A673 (cell line): ENCODE measurements around the gene C14orf132. TPM values are rescaled to one million over a fixed set of nuclear protein-coding genes. Genes with fewer than 3 reads are reported as not detected.

Experiments
- BruUV-seq: library from RNA; stranded (reverse); fragments of 400-500 nt; replicated peaks from 2 replicates; lab custom pipeline; 2021; lab: Mats Ljungman, UMichigan
- CTCF ChIA-PET: fragments of 300-600 bp; sonication (Branson Sonifier 250); formaldehyde crosslinking; loops from one replicate; lab custom pipeline; 2022; ENCODE audit warnings: antibody characterized with exemption; lab: Charles Lee
- POLR2A ChIA-PET: fragments of 300-600 bp; sonication (Branson Sonifier 250); formaldehyde crosslinking; loops from one replicate; lab custom pipeline; 2022; ENCODE audit warnings: antibody characterized with exemption; ENCODE audit not compliant: low non-redundant PET; lab: Charles Lee
- DNase-seq: peaks from one replicate; pipeline ENCODE4 v3.0.0-alpha.2; 2015; ENCODE audit warnings: low spot score
- H3K27ac ChIP-seq: fragments of 200-600 bp; sonication (generic); 2 replicates; pipeline ENCODE4 v1.5.1; 2016; ENCODE audit warnings: mixed run types, low read depth, mild to moderate bottlenecking, mixed read lengths, antibody characterized with exemption, low read length; ENCODE audit not compliant: poor library complexity, severe bottlenecking
- H3K27me3 ChIP-seq: fragments of 200-600 bp; sonication (generic); replicated peaks from 2 replicates; pipeline ENCODE4 v1.6.1; 2017; ENCODE audit warnings: mixed run types, low read depth, mild to moderate bottlenecking, mixed read lengths, antibody characterized with exemption, low read length; ENCODE audit not compliant: insufficient read depth, poor library complexity
- H3K36me3 ChIP-seq: fragments of 200-600 bp; sonication (generic); 2 replicates; pipeline ENCODE4 v1.6.1; 2016; ENCODE audit warnings: mixed run types, mild to moderate bottlenecking, mixed read lengths, antibody characterized with exemption, low read length; ENCODE audit not compliant: insufficient read depth, poor library complexity, severe bottlenecking
- H3K4me1 ChIP-seq: fragments of 200-600 bp; sonication (generic); 2 replicates; pipeline ENCODE4 v1.6.1; 2017; ENCODE audit warnings: mixed run types, mild to moderate bottlenecking, mixed read lengths, antibody characterized with exemption, low read length; ENCODE audit not compliant: insufficient read depth, poor library complexity, severe bottlenecking
- H3K4me3 ChIP-seq: fragments of 200-600 bp; sonication (generic); 2 replicates; pipeline ENCODE4 v1.5.1; 2016; ENCODE audit warnings: low read depth, mixed run types, mild to moderate bottlenecking, mixed read lengths, low read length; ENCODE audit not compliant: poor library complexity, severe bottlenecking
- H3K9me3 ChIP-seq: fragments of 200-600 bp; sonication (generic); 2 replicates; pipeline ENCODE4 v1.6.1; 2016; ENCODE audit warnings: mixed run types, low read depth, mild to moderate bottlenecking, mixed read lengths, antibody characterized with exemption, low read length; ENCODE audit not compliant: poor library complexity, severe bottlenecking
- CTCF ChIP-seq: fragments of 300-800, 200-600 bp; sonication (generic); conservative IDR thresholded peaks from 2 replicates; pipeline ENCODE4 v1.5.1; 2017; ENCODE audit warnings: low read depth, mild to moderate bottlenecking, antibody characterized with exemption, low read length, moderate library complexity, mixed read lengths
- EZH2 ChIP-seq: fragments of 200-600 bp; sonication (generic); IDR thresholded peaks from 2 replicates; pipeline ENCODE4 v1.6.1; 2017; ENCODE audit warnings: borderline replicate concordance, low read depth, mild to moderate bottlenecking, mixed read lengths, antibody characterized with exemption, low read length; ENCODE audit not compliant: poor library complexity, severe bottlenecking
- intact Hi-C: fragments of 100-400 bp; cut with micrococcal nuclease; formaldehyde crosslinking; loops from one replicate; pipeline ENCODE4 v1.10.0; 2022; ENCODE audit not compliant: unreplicated experiment
- total RNA-seq: library from RNA; stranded (reverse); gene quantifications from 2 replicates; pipeline ENCODE4 v1.2.3, GENCODE V29; 2021

The C14orf132 gene
- total RNA-seq, 1 experiment from 2014 or later = 8.3 TPM

- Histone ChIP-seq H3K27ac (no peak overlapping the region), H3K4me3 (no peak overlapping the region), H3K9me3 (no peaks in the 10 kb centered on the region), H3K4me1 (no peaks in the 10 kb centered on the region), H3K36me3 (no peaks in the 10 kb centered on the region), H3K27me3 (peaks cover 3% of the 10 kb centered on the region)
- DNase-seq = no peak
- intact Hi-C loops = no loop called here
- POLR2A ChIA-PET = no interaction called here
- CTCF ChIA-PET = no interaction called here
- TF ChIP-seq EZH2 (no peak), CTCF (no peak)
- BruUV-seq = no TSS peak
These were observed 86.4 kb downstream of the C14orf132 start for GRCh38 chr14:96125536-96125935.

GRCh38 chr14:96126339-96126782 is 87.2 kb downstream of the C14orf132 start:
- no peak overlapping the region for H3K27ac ChIP-seq
- H3K4me1 ChIP-seq = no peaks in the 10 kb centered on the region
- CTCF ChIA-PET = no interaction called here
- BruUV-seq = no TSS peak
- POLR2A ChIA-PET = no interaction called here
- intact Hi-C loops = no loop called here
- H3K4me3 ChIP-seq = no peak overlapping the region
- TF ChIP-seq EZH2 (no peak), CTCF (no peak)
- no peak for DNase-seq
- peaks cover 3% of the 10 kb centered on the region for H3K27me3 ChIP-seq
- no peaks in the 10 kb centered on the region for H3K36me3 ChIP-seq
- no peaks in the 10 kb centered on the region for H3K9me3 ChIP-seq

GRCh38 chr14:96126783-96127271 is 87.7 kb downstream of the C14orf132 start:
- Histone ChIP-seq H3K27ac (no peak overlapping the region), H3K9me3 (no peaks in the 10 kb centered on the region), H3K4me3 (no peak overlapping the region), H3K27me3 (peaks cover 3% of the 10 kb centered on the region), H3K4me1 (no peaks in the 10 kb centered on the region), H3K36me3 (no peaks in the 10 kb centered on the region)
- DNase-seq = no peak
- no TSS peak for BruUV-seq
- ChIA-PET CTCF (no interaction called here), POLR2A (no interaction called here)
- intact Hi-C loops = no loop called here
- TF ChIP-seq CTCF (no peak), EZH2 (no peak)
